GDM1 (cell line): Measurements from ENCODE around the gene SLC4A11.
"Not testable (repeated sequence)": the region's sequence is repeated elsewhere in the genome, so short reads cannot be mapped to it uniquely, and the experiment has no call there.

Source experiments
- DNase-seq: peaks from one replicate; lab custom pipeline; 2025; lab: John Stamatoyannopoulos, UW

The SLC4A11 gene

GRCh38 chr20:3203315-3204123, 35.5 kb downstream of the SLC4A11 start:
- DNase-seq, result no peak

DNA sequence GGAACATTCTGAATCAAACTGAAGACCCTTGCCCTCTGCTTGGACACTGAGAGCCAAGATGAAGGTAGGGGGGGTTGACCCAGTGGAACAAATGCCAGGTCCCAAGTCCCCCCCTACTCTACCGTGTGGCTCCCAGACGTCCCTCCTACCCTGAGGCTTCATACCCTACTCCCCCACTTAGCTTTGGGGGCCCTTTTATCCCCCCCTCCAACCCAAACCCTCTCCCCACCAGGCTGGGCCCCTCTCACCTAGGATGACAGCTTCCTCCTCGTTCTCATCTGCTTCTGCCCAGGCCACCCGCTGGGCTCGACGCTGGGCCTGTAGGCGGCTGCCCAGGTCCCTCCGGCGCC, 36.0 kb downstream of the SLC4A11 start:
- DNase-seq, result no peak

- DNase-seq, result no peak
These were observed 38.8 kb downstream of the SLC4A11 start for GRCh38 chr20:3199976-3200755.

- no peak for DNase-seq
These were observed 39.8 kb downstream of the SLC4A11 start for GRCh38 chr20:3199206-3199605.

DNA sequence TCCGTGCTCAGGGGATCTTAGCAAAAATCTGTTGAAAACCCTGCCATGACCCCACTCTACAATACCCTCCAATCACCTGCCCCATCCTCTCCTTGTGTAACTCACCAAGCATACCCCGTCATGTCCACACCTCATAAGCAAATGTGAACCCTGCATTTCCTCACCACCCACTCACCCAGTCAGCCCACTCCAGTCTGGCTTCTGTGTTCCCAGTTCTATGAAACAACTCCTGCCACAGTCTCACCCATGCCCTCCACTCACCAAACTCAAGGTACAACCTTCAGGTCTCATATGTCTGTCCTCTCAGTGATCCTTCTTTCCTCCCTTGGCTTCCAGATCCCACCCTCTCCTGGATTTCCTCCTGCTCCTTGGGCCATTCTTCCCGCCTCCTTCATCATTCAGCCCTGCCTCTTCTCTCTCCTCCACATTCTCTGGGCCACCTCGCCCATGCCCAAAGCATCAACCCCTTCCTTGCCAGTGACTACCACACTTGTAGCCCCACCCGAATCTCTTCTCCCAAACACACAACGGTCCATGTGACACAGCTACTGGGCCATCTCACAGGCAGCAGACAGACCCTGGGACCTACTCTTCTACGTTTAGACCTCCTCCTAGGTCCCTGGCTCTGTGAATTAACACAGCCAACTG, 43.3 kb downstream of the SLC4A11 start:
- DNase-seq, result no peak

DNA sequence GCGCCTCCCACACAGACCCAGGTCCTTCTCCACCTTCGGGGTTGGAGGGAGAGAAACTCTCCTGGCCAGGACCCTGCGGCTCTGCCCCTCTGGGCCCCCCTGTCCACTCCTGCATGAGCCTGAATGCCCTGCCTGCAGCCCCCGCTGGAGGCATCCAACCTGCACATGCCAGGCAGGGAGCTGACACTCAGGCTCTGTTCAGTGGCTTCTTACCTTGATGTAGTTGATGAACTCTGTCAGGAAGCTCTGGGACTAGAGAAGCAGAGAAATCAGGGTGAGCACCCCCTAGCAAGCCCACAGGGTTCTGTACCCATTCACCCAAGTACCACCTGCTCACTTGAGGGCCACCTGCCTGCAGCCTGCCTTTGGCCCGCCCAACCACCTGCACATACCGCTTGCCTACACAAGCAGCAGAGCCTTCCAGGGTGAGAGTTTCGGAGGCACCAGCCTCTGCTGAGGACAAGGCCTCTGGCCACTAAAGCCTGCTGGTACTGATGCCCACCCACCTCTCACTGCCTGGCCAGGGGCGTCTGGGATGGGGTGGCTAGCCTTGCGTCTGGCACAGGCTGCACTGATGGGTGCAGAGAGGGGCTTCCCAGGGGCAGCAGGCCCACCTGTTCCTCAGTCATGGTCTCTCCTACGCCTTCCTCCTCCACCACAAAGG, 44.2 kb downstream of the SLC4A11 start:
- no peak for DNase-seq

- no peak for DNase-seq
These were observed 45.0 kb downstream of the SLC4A11 start for GRCh38 chr20:3193806-3194616.

DNA sequence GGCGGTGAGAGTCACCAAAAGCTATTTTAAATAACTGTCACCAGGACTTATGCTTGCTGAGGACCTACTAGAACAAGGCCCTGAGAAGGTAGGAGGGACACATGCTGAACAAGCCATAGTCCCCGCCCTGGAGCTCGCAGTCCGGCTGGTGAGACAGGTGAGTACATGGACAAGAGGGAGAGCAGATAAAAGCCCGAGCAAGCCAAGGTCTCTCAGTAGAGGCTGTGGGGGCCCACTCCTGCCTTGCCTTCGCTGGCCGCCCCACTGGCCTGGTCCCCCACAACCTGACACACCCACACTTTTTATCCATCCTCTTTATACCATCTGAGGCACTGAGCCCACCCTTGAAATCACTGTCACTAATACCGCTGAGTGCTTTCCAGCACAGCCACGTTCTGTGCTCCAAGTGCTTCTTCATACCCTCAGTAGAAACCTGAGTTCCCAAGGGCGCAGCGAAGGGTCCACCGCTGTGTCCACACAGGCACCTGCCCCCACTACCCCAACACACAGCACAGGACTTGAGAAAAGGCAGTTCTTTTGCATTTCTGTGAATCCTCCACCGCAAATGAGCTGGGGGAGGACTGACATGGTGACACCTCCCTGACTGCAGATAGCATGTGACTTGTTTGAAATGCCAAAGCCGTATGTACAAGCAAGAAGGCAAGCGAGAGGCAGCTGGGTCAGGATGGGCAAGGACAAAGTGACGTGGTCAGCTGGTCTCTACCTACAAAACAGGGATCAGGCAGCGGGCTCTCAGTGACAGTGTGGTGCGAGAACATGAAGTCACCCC, 46.6 kb downstream of the SLC4A11 start:
- DNase-seq, result no peak

GRCh38 chr20:3190681-3191111, 48.3 kb downstream of the SLC4A11 start:
- no peak for DNase-seq

DNA sequence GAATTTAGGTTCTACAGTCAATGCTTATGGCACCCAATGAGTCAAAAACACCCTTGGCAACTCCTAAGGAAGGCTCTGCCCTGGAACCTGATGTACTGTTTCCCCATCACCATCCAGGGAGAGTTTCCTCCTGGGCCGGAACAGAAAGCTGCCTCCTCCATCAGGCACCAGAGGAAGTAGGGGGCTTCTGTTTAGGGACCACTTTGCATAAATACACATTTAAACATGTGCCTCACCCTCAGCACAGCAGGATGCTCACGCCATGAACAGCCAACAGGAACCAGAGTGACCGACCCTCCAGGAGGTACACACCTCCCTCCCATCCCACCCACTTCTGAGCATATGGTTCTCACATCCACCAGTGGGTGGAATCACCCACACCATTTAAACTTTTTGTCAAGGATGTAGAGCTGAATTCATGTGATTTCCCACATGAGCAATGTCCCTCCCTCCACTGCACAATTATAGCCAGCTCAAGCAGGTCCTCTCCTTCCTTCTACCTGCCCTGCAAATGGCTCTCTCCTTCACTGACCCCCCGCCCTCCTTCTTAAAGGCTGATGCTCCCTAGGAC, 49.3 kb downstream of the SLC4A11 start:
- DNase-seq, result no peak

GRCh38 chr20:3188823-3189413, 50.1 kb downstream of the SLC4A11 start:
- DNase-seq, result no peak

- DNase-seq, result not testable (repeated sequence)
These were observed 51.1 kb downstream of the SLC4A11 start for GRCh38 chr20:3187861-3188260.

DNA sequence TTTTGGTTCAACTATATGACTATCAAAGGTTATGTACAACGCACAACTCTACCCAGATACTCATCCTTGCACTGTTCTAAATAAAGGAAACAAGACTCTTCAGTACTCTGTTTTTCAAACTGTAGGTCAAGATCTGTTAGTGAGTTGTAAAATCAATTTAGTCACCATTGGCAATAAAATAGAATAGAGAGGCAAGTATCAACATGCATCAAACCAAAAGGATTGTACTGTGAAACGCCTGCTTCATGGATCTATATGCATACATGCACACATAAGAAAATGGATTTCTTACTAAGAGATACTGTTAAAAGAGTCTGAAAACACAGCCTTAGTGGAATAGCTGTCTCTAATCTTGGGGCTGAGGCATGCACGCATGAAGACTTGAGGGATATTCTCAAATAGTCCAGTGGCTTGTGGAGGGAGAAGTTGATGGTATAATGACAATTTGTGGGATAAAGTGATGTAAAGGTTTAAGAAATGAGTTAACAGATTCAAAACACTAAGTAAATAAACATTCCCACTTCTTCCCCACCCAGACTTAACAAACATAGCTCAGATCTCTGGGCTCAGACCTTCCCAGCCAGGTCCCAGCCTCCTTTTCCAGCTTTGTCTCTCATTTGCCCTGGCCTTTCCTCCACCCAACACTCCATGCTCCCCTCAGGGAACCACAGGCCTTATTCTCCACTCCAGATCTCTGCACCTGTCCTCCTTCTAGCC, 54.9 kb downstream of the SLC4A11 start:
- DNase-seq, result no peak

DNA sequence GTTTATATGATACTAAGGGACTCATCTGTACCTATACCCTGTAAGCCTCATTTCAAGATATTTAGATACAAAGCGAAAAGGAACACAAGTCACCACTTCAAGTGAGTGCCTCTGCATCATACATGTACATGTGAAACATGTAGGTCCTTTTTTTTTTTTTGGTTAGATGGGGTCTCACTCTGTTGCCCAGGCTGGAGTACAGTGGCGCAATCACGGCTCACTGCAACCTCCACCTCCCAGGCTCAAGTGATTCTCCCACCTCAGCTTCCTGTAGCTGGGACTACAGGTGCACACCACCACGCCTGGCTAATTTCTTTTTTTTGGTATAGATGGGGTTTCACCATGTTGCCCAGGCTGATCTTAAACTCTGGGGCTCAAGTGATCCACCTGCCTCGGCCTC, 56.6 kb downstream of the SLC4A11 start:
- DNase-seq, result not testable (repeated sequence)

- DNase-seq, result no peak
These were observed 57.7 kb downstream of the SLC4A11 start for GRCh38 chr20:3181270-3181669.

DNA sequence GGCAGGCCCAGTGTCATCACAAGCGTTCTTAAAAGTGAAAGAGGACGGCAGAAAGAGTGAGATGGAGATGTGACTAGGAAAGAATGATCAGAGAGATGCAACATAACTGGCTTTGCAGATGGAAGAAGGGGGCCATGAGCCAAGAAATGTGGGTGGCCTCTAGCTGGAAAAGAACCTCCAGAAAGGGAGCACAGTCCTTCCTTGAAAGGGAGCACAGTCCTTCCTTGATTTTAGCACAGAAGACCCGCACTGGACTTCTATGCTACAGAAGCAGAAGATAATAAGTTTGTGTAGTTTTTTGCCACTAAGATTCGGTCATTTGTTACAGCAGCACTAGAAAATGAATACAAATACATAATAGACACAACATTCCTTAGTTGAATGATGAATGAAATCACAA, 58.7 kb downstream of the SLC4A11 start:
- DNase-seq, result no peak

- peak; percentile 3 for DNase-seq
These were observed 61.1 kb downstream of the SLC4A11 start for GRCh38 chr20:3177746-3178485.
